GM12878 (cell line): ENCODE results near the gene OPCML. TPM values are rescaled to one million over a fixed set of nuclear protein-coding genes. Genes with fewer than 3 reads are reported as not detected.

ENCODE experiments used
- ATAC-seq: fragments of 200-7000 bp; cut with Tn5 transposase; 3 replicates; pipeline ENCODE4 v1.9.1; 2020; ENCODE audit warnings: mild to moderate bottlenecking, moderate library complexity
- BruUV-seq: library from RNA; stranded (reverse); fragments of 400-500 nt; replicated peaks from 2 replicates; lab custom pipeline; 2021; lab: Mats Ljungman, UMichigan
- CTCF ChIA-PET: fragments of 300-600 bp; sonication (Branson Sonifier 250); formaldehyde crosslinking; extraction: SDS; loops from one replicate; lab custom pipeline; 2021; ENCODE audit warnings: inconsistent platforms; lab: Yijun Ruan, JAX
- POLR2A ChIA-PET: fragments of 350-600 bp; formaldehyde crosslinking; extraction: SDS; loops from one replicate; lab custom pipeline; 2021; ENCODE audit warnings: inconsistent platforms; lab: Charles Lee
- RAD21 ChIA-PET: fragments of 300-600 bp; sonication (Branson Sonifier 250); formaldehyde crosslinking; loops from one replicate; lab custom pipeline; 2023; ENCODE audit warnings: antibody characterized with exemption; ENCODE audit not compliant: unreplicated experiment; lab: Charles Lee
- SMC1A ChIA-PET: fragments of 300-600 bp; sonication (Branson Sonifier 250); formaldehyde crosslinking; loops from one replicate; lab custom pipeline; 2023; ENCODE audit not compliant: unreplicated experiment, uncharacterized antibody; lab: Charles Lee
- DNase-seq: peaks from one replicate; pipeline ENCODE4 v3.0.0-alpha.2; 2011; ENCODE audit warnings: low read depth, low spot score
- FAIRE-seq: peaks from 3 replicates; lab custom pipeline; 2011; peaks lifted over from hg19 to GRCh38; lab: Jason Lieb, UNC
- H2AFZ ChIP-seq: 2 replicates; pipeline ENCODE4 v1.6.0; 2011; ENCODE audit warnings: low read depth, low read length, control low read depth; ENCODE audit not compliant: control insufficient read depth
- H3K27ac ChIP-seq: 2 replicates; pipeline ENCODE4 v1.5.1; 2011; ENCODE audit warnings: control low read depth; ENCODE audit not compliant: control insufficient read depth, insufficient read depth
- H3K27me3 ChIP-seq, 2 experiments: replicated peaks in 1 of 2; 2 replicates each; pipeline versions ENCODE4 v1.6.0 to v1.6.1; 2011; ENCODE audit warnings: low read length in 1 of 2; ENCODE audit not compliant: control insufficient read depth in 2 of 2, insufficient read depth in 2 of 2
- H3K36me3 ChIP-seq, 2 experiments: 2 replicates each; pipeline ENCODE4 v1.5.1; 2011; ENCODE audit warnings: low read length in 1 of 2; ENCODE audit not compliant: control insufficient read depth in 2 of 2, insufficient read depth in 2 of 2
- H3K4me1 ChIP-seq: 2 replicates; pipeline ENCODE4 v1.6.1; 2011; ENCODE audit warnings: mild to moderate bottlenecking, low read length, moderate library complexity, mixed read lengths; ENCODE audit not compliant: control insufficient read depth, insufficient read depth
- H3K4me2 ChIP-seq: 2 replicates; pipeline ENCODE4 v1.6.0; 2011; ENCODE audit warnings: control low read depth; ENCODE audit not compliant: control insufficient read depth, insufficient read depth
- H3K4me3 ChIP-seq: fragments of 200-600 bp; sonication (generic); 2 replicates; pipeline ENCODE4 v1.5.1; 2016
- H3K79me2 ChIP-seq: 2 replicates; pipeline ENCODE4 v1.6.0; 2011; ENCODE audit warnings: low read length; ENCODE audit not compliant: control insufficient read depth, insufficient read depth
- H3K9ac ChIP-seq: 2 replicates; pipeline ENCODE4 v1.8.0; 2011; ENCODE audit warnings: low read length, control low read depth, mixed read lengths; ENCODE audit not compliant: control insufficient read depth, insufficient read depth
- H3K9me3 ChIP-seq: replicated peaks from 3 replicates; pipeline ENCODE4 v1.5.1; 2011; ENCODE audit warnings: mild to moderate bottlenecking, low read length; ENCODE audit not compliant: control insufficient read depth, insufficient read depth
- H4K20me1 ChIP-seq: 2 replicates; pipeline ENCODE4 v1.6.0; 2011; ENCODE audit not compliant: control insufficient read depth, insufficient read depth
- BMI1 ChIP-seq: fragments of 450-650 bp; IDR thresholded peaks from 2 replicates; pipeline ENCODE4 v1.6.1; 2016; ENCODE audit warnings: mild to moderate bottlenecking, moderate library complexity, borderline replicate concordance
- E2F4 ChIP-seq: IDR thresholded peaks from 2 replicates; pipeline ENCODE4 v1.6.1; 2012; ENCODE audit warnings: low read depth, low read length, improper control_type of control experiment
- FOXK2 ChIP-seq: fragments of 450-650 bp; IDR thresholded peaks from 2 replicates; pipeline ENCODE4 v1.6.1; 2017; ENCODE audit warnings: mild to moderate bottlenecking, moderate library complexity
- HDGF ChIP-seq: fragments of 450-650 bp; IDR thresholded peaks from 2 replicates; pipeline ENCODE4 v1.6.1; 2016; ENCODE audit warnings: antibody characterized with exemption
- NFIC ChIP-seq: IDR thresholded peaks from 2 replicates; pipeline ENCODE4 v1.6.1; 2012; ENCODE audit warnings: low read depth, mild to moderate bottlenecking, inconsistent platforms, low read length, moderate library complexity
- NFXL1 ChIP-seq: fragments of 450-650 bp; IDR thresholded peaks from 2 replicates; pipeline ENCODE4 v1.6.1; 2017; ENCODE audit warnings: antibody characterized with exemption, mild to moderate bottlenecking, borderline replicate concordance
- NKRF ChIP-seq: fragments of 450-650 bp; conservative IDR thresholded peaks from 2 replicates; pipeline ENCODE4 v1.6.1; 2017; ENCODE audit warnings: mild to moderate bottlenecking, moderate library complexity
- NR2F1 ChIP-seq: fragments of 450-650 bp; conservative IDR thresholded peaks from 2 replicates; pipeline ENCODE4 v1.6.1; 2017; ENCODE audit warnings: mild to moderate bottlenecking
- POLR2A ChIP-seq: IDR thresholded peaks from 2 replicates; pipeline ENCODE4 v1.6.1; 2011; ENCODE audit warnings: low read depth, mild to moderate bottlenecking, low read length
- POU2F2 ChIP-seq: IDR thresholded peaks from 3 replicates; pipeline ENCODE4 v1.6.1; 2011; ENCODE audit warnings: low read depth, mild to moderate bottlenecking, low read length, borderline replicate concordance
- RFX5 ChIP-seq: IDR thresholded peaks from 2 replicates; pipeline ENCODE4 v1.6.1; 2011; ENCODE audit warnings: low read depth, low read length, improper control_type of control experiment
- SP1 ChIP-seq: IDR thresholded peaks from one replicate; pipeline ENCODE4 v1.6.1; 2011; ENCODE audit warnings: low read depth, low read length
- SPI1 ChIP-seq: IDR thresholded peaks from 2 replicates; pipeline ENCODE4 v1.6.1; 2011; ENCODE audit warnings: low read depth, mild to moderate bottlenecking, low read length, moderate library complexity, borderline replicate concordance; ENCODE audit not compliant: insufficient read depth
- SREBF1 ChIP-seq: IDR thresholded peaks from 2 replicates; pipeline ENCODE4 v1.6.1; 2012; ENCODE audit warnings: mild to moderate bottlenecking, low read length
- SUZ12 ChIP-seq: fragments of 200-600 bp; sonication (generic); IDR thresholded peaks from one replicate; pipeline ENCODE4 v1.6.1; 2018; ENCODE audit warnings: antibody characterized with exemption, mild to moderate bottlenecking; ENCODE audit not compliant: unreplicated experiment
- WGBS: methylation state at CpG from one replicate; pipeline ENCODE4 v1.1.6; 2016; ENCODE audit warnings: low lambda C conversion rate; ENCODE audit not compliant: insufficient replicate concordance, insufficient coverage; ENCODE audit errors: missing lambda C conversion rate; 5-methylcytosine and 5-hydroxymethylcytosine counted together
- in situ Hi-C: fragments of 300-500 bp; cut with MboI; formaldehyde crosslinking; loops from 9 replicates; pipeline ENCODE4 v1.14.3; 2018; ENCODE audit warnings: mixed read lengths
- intact Hi-C: fragments of 100-400 bp; cut with micrococcal nuclease; formaldehyde crosslinking; loops from one replicate; pipeline ENCODE4 v1.14.2; 2022; ENCODE audit not compliant: unreplicated experiment
- polyA plus RNA-seq, 11 experiments: library from polyadenylated mRNA; depleted of rRNA in 4 of 11; unstranded in 6 of 11; stranded (reverse) in 5 of 11; fragments of >200 nt; fragmentation: Nextera tagmentation in 4 of 11; fragmentation: Illumina TruSeq in 1 of 11; extraction: Ambion mirVana in 4 of 11; extraction: Trizol in 1 of 11; gene quantifications; 1 replicate in 1 of 11; 2 replicates in 10 of 11; pipeline versions ENCODE4 v1.2.1 to v1.2.3, GENCODE V29; 2011 to 2016; ENCODE audit warnings: inconsistent platforms in 2 of 11, missing spikeins in 2 of 11, low read depth in 1 of 11
- total RNA-seq, 4 experiments: library from RNA; depleted of rRNA in 3 of 4; stranded (reverse); fragments of >200 nt in 3 of 4; fragmentation: Illumina TruSeq in 1 of 4; extraction: Trizol in 1 of 4; gene quantifications; 2 replicates each; pipeline versions ENCODE4 v1.2.1 to v1.2.3, GENCODE V29; 2013 to 2021

Gene OPCML
- total and polyA plus RNA-seq, 10 of the 15 experiments (the other 5 are each of a cell fraction or from before 2014, with no cell fraction given), result 0.84 TPM; not detected in 9

GRCh38 chr11:133337193-133337592 is 195.1 kb downstream of the OPCML start:
- Histone ChIP-seq H3K4me1 (no peaks in the 10 kb centered on the region), H3K36me3 (no peaks in the 10 kb centered on the region), H3K4me2 (no peak overlapping the region), H2AFZ (no peak overlapping the region), H3K9me3 (no peaks in the 10 kb centered on the region; the same call in 2 of the 3 replicates), H3K27ac (no peak overlapping the region)
- CTCF ChIA-PET, result interaction anchor here (0.6 kb wide), 1 partner anchor 714 kb away, joined by 3 read pairs; no protein-coding TSS in a partner anchor
- POLR2A ChIA-PET, result no interaction called here
- DNase-seq, result no peak
- TF ChIP-seq HDGF, result no peak
- no peak for TF ChIP-seq SUZ12
- no peak for TF ChIP-seq NR2F1
- TF ChIP-seq NFXL1, result no peak
- no peak for TF ChIP-seq RFX5
- TF ChIP-seq, all 136 proteins: peak for 0
- H3K79me2 ChIP-seq, result no peaks in the 10 kb centered on the region
- ATAC-seq (no peak), FAIRE-seq (no peak)
- BruUV-seq, result no TSS peak
- intact Hi-C loops (no loop called here), in situ Hi-C loops (no loop called here)
- WGBS, result 36% methylated on average over 4 of the region's 4 CpGs
- H4K20me1 ChIP-seq, result no peaks in the 10 kb centered on the region
- no peak overlapping the region for H3K4me3 ChIP-seq
- no peak overlapping the region for H3K9ac ChIP-seq
- no peaks in the 10 kb centered on the region for H3K27me3 ChIP-seq
- ChIA-PET RAD21 (no interaction called here), SMC1A (no interaction called here)

- Histone ChIP-seq H3K4me3 (no peak overlapping the region), H3K27me3 (no peaks in the 10 kb centered on the region), H3K27ac (no peak overlapping the region), H3K4me1 (no peaks in the 10 kb centered on the region), H3K4me2 (no peak overlapping the region), H3K36me3 (no peaks in the 10 kb centered on the region), H3K79me2 (no peaks in the 10 kb centered on the region), H3K9me3 (no peaks in the 10 kb centered on the region; the same call in 2 of the 3 replicates), H3K9ac (no peak overlapping the region), H4K20me1 (no peaks in the 10 kb centered on the region), H2AFZ (no peak overlapping the region)
- DNase-seq (no peak), ATAC-seq (no peak; the same call in 1 of the 3 replicates), FAIRE-seq (no peak)
- 41% methylated on average over 3 of the region's 3 CpGs for WGBS
- CTCF ChIA-PET, result no interaction called here
- in situ Hi-C loops, result no loop called here
- RAD21 ChIA-PET, result no interaction called here
- intact Hi-C loops, result no loop called here
- POLR2A ChIA-PET, result no interaction called here
- SMC1A ChIA-PET, result no interaction called here
- no TSS peak for BruUV-seq
- TF ChIP-seq POU2F2 (no peak), NKRF (no peak), SP1 (no peak), NFIC (no peak), POLR2A (no peak), HDGF (no peak), SPI1 (no peak), FOXK2 (no peak), BMI1 (no peak), E2F4 (no peak), SREBF1 (no peak)
Observed at GRCh38 chr11:133331031-133331430, 201.3 kb downstream of the OPCML start.
